ENCODE measurements around the gene NFATC1. TPM values are rescaled to one million over a fixed set of nuclear protein-coding genes. Genes with fewer than 3 reads are reported as not detected.
A peak's percentile ranks its signal among the peaks of the same experiment; 100 is the strongest.
"Not testable (repeated sequence)": the region's sequence is repeated elsewhere in the genome, so short reads cannot be mapped to it uniquely, and the experiment has no call there.

The NFATC1 gene
- total and polyA plus RNA-seq, 8 donors = 3.4 to 7.9 (median 4.4) TPM

DNA sequence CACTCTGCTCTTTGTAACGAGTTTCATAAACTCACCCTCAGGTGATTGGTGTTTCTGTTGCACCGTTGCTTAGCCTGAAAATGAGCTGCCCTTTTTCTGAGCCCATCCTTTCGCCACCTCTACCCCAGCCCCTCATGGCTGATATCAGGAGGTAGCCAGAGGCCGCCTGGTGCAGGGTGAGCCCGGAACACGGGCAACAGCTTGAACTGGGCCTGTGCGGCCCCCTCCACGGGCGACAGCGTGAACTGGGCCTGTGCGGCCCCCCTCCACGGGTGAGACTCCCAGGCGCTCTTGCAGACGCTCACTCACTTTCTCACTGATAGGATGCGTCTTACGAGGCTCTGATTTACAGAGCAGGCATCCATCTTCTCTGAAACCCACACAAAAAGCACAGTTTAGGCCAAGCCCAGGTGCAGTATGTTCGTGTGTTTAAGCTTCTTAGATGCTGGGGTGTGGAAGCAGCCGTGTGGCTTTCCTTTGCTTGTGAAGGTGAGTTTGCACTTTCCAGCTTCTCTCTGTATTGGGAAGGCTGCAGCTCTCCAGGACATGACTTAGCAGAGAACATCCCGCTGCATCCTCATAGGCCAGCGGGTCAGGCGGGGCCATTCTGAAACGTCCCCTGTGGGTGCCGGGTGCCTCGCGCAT lies 83.5 kb downstream of the NFATC1 start:
- peak in 3 of 6 donors; percentile 4 to 43 (median 32) for DNase-seq
- Histone ChIP-seq H3K4me3 (no peak overlapping the region), H3K36me3 (no peaks in the 10 kb centered on the region), H3K27me3 (no peaks in the 10 kb centered on the region), H3K4me1 (no peaks in the 10 kb centered on the region), H3K27ac (no peak overlapping the region), H3K9me3 (no peaks in the 10 kb centered on the region)
- FAIRE-seq = no peak
- 86 to 90% methylated on average over 25 of the region's 25 CpGs for WGBS, 2 donors
- ATAC-seq = no peak
- intact Hi-C loops (cut with DNase I) = no loop called here
- no peak for TF ChIP-seq CTCF (IDR thresholded peaks at IDR 0.05)

- intact Hi-C loops (cut with DNase I) = no loop called here
- H3K27ac ChIP-seq = no peak overlapping the region
- no peaks in the 10 kb centered on the region for H3K4me1 ChIP-seq
- TF ChIP-seq CTCF (IDR thresholded peaks at IDR 0.05) = no peak
- no peaks in the 10 kb centered on the region for H3K9me3 ChIP-seq
- FAIRE-seq (no peak), ATAC-seq (no peak), DNase-seq (peak in 4 of 6 donors; percentile 9 to 54 (median 30))
- H3K36me3 ChIP-seq = no peaks in the 10 kb centered on the region
- H3K27me3 ChIP-seq = no peaks in the 10 kb centered on the region
- WGBS, 2 donors = 90 to 92% methylated on average over 20 of the region's 20 CpGs
- H3K4me3 ChIP-seq = no peak overlapping the region
Measured at GRCh38 chr18:79479761-79480161, 84.0 kb downstream of the NFATC1 start.

DNA sequence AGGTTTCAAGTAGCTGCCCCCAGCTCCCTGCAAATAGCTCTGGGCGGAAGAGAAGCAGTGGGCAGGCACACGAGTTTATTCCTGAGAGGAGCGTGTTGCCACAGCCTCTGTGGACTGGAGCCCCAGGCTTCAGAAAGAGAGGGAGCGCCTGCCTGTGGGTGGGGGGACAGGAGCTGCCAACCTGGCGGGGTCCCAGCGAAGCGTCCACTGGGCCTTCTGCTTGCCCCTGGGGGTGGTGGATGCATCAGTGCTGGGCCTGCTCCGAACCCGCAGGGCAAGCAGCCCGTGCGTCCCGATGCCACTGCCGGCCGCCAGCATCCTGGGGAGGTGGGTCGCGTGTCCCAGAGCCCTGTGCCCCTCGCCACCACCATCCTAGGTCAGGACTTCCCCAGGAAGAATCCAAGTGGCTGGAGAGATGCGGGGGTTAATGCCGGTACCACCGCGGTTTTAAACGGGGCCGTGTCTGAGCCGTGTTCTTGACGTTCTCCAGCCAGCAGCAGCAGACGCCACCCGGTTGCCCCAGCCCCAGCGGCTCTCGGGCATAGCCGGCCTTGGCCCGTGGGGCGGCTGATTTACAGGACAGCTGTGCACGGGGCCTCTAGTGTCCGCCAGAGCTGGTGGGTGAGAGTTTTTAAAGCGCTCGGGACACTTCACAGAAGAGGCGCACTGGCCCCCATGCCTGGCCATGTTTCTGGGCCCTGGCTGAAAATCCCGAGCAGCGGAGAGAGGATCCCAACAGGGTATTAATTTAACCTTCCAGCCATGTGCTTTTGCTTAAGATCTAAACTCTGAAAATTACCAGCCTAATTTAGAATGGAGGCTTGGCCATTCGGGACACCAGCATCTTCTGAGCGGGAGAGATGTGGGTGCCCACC lies 84.7 kb downstream of the NFATC1 start:
- intact Hi-C loops (cut with DNase I) = no loop called here
- FAIRE-seq (no peak), ATAC-seq (no peak), DNase-seq (peak in 4 of 6 donors; percentile 11 to 55 (median 28))
- no peaks in the 10 kb centered on the region for H3K36me3 ChIP-seq
- 88 to 92% methylated on average over 41 of the region's 41 CpGs for WGBS, 2 donors
- no peaks in the 10 kb centered on the region for H3K9me3 ChIP-seq
- no peak overlapping the region for H3K4me3 ChIP-seq
- H3K27me3 ChIP-seq = no peaks in the 10 kb centered on the region
- no peaks in the 10 kb centered on the region for H3K4me1 ChIP-seq
- no peak overlapping the region for H3K27ac ChIP-seq
- TF ChIP-seq CTCF (IDR thresholded peaks at IDR 0.05) = no peak

GRCh38 chr18:79481046-79481790 lies 85.5 kb downstream of the NFATC1 start:
- Histone ChIP-seq H3K4me1 (no peaks in the 10 kb centered on the region), H3K27me3 (no peaks in the 10 kb centered on the region), H3K27ac (no peak overlapping the region), H3K4me3 (no peak overlapping the region), H3K36me3 (no peaks in the 10 kb centered on the region), H3K9me3 (no peaks in the 10 kb centered on the region)
- no peak for FAIRE-seq
- TF ChIP-seq CTCF (IDR thresholded peaks at IDR 0.05) = no peak
- intact Hi-C loops (cut with DNase I) = no loop called here
- peak in 4 of 6 donors; percentile 5 to 39 (median 23) for DNase-seq
- ATAC-seq = no peak
- 91 to 93% methylated on average over 26 of the region's 26 CpGs for WGBS, 2 donors

- H3K36me3 ChIP-seq; H3K27ac ChIP-seq; H3K4me1 ChIP-seq; H3K27me3 ChIP-seq; intact Hi-C loops (cut with DNase I); H3K4me3 ChIP-seq; ATAC-seq; H3K9me3 ChIP-seq; FAIRE-seq: not testable (repeated sequence)
- DNase-seq = peak in 2 of 6 donors; percentile 5 to 31
- 93 to 94% methylated on average over 25 of the region's 25 CpGs for WGBS, 2 donors
Measured at GRCh38 chr18:79483393-79483792, 87.7 kb downstream of the NFATC1 start.
